ENCODE data around the gene UBA1. TPM values are rescaled to one million over a fixed set of nuclear protein-coding genes. Genes with fewer than 3 reads are reported as not detected.

UBA1 gene
- total RNA-seq, 1 donor from 2014 or later = 244 TPM

DNA sequence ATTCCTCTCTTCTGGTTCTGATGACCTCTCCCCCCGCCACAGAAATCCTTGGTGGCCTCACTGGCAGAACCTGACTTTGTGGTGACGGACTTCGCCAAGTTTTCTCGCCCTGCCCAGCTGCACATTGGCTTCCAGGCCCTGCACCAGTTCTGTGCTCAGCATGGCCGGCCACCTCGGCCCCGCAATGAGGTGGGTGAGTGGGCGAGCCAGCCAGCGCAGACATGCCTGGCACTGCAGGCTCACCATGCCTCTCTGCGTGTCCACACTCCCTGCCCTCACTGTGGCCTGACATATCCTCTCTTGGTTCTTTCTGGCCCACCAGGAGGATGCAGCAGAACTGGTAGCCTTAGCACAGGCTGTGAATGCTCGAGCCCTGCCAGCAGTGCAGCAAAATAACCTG is 8.7 kb downstream of the UBA1 start:
- Mint-ChIP-seq H3K36me3 (ENCODE audit: low read depth, unreplicated experiment) (peaks cover 15% of the 10 kb centered on the region), H3K4me1 (ENCODE audit: low read depth, unreplicated experiment) (peaks cover 12% of the 10 kb centered on the region), H3K4me3 (ENCODE audit: unreplicated experiment) (no peak overlapping the region), H3K27me3 (ENCODE audit: low read depth, unreplicated experiment) (no peaks in the 10 kb centered on the region), H3K27ac (ENCODE audit: unreplicated experiment) (no peak overlapping the region), H3K9me3 (ENCODE audit: unreplicated experiment) (no peaks in the 10 kb centered on the region)
- Histone ChIP-seq H4K20me1 (ENCODE audit: insufficient read depth, low read length) (peaks cover 83% of the 10 kb centered on the region), H3K9ac (ENCODE audit: low read length) (no peak overlapping the region), H3K4me3 (ENCODE audit: insufficient read depth, low read depth, low read length) (no peak overlapping the region), H3K36me3 (ENCODE audit: insufficient read depth, low read length) (peaks cover 55% of the 10 kb centered on the region), H3K79me2 (ENCODE audit: insufficient read depth, low read length) (peaks cover 56% of the 10 kb centered on the region), H3K9me3 (ENCODE audit: insufficient read depth, low read depth, low read length) (no peaks in the 10 kb centered on the region), H2AFZ (ENCODE audit: low read depth, low read length) (no peak overlapping the region), H3K4me1 (ENCODE audit: insufficient read depth, low read length) (peaks cover 6% of the 10 kb centered on the region), H3K27ac (ENCODE audit: low read depth, low read length) (no peak overlapping the region), H3K4me2 (ENCODE audit: low read length) (no peak overlapping the region), H3K27me3 (ENCODE audit: insufficient read depth, low read length) (no peaks in the 10 kb centered on the region)
- FAIRE-seq (no peak), DNase-seq (ENCODE audit: low read depth) (no peak)
- no peak for TF ChIP-seq EZH2 (IDR thresholded peaks at IDR 0.05; ENCODE audit: insufficient read depth, low read length)
- TF ChIP-seq, protein P1, sequence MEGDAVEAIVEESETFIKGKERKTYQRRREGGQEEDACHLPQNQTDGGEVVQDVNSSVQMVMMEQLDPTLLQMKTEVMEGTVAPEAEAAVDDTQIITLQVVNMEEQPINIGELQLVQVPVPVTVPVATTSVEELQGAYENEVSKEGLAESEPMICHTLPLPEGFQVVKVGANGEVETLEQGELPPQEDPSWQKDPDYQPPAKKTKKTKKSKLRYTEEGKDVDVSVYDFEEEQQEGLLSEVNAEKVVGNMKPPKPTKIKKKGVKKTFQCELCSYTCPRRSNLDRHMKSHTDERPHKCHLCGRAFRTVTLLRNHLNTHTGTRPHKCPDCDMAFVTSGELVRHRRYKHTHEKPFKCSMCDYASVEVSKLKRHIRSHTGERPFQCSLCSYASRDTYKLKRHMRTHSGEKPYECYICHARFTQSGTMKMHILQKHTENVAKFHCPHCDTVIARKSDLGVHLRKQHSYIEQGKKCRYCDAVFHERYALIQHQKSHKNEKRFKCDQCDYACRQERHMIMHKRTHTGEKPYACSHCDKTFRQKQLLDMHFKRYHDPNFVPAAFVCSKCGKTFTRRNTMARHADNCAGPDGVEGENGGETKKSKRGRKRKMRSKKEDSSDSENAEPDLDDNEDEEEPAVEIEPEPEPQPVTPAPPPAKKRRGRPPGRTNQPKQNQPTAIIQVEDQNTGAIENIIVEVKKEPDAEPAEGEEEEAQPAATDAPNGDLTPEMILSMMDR (IDR thresholded peaks at IDR 0.05; ENCODE audit: insufficient read depth, low read depth, low read length) = no peak

DNA sequence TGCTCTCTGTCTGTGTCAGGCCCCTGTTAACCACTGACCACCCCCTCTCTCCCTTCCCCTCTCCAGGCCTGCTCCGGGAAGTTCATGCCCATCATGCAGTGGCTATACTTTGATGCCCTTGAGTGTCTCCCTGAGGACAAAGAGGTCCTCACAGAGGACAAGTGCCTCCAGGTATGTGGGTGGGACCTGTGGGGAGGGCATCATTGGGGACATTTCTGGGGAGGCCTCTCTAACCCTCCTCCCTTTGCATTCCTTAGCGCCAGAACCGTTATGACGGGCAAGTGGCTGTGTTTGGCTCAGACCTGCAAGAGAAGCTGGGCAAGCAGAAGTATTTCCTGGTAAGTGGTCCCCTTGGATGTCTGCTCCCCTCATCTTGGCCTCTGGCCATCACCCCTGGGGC is 9.2 kb downstream of the UBA1 start:
- Mint-ChIP-seq H3K9me3 (ENCODE audit: unreplicated experiment) (no peaks in the 10 kb centered on the region), H3K27me3 (ENCODE audit: low read depth, unreplicated experiment) (no peaks in the 10 kb centered on the region), H3K4me3 (ENCODE audit: unreplicated experiment) (no peak overlapping the region), H3K27ac (ENCODE audit: unreplicated experiment) (no peak overlapping the region), H3K4me1 (ENCODE audit: low read depth, unreplicated experiment) (peaks cover 10% of the 10 kb centered on the region), H3K36me3 (ENCODE audit: low read depth, unreplicated experiment) (peaks cover 15% of the 10 kb centered on the region)
- Histone ChIP-seq H3K27me3 (ENCODE audit: insufficient read depth, low read length) (no peaks in the 10 kb centered on the region), H3K36me3 (ENCODE audit: insufficient read depth, low read length) (peaks cover 61% of the 10 kb centered on the region), H3K9me3 (ENCODE audit: insufficient read depth, low read depth, low read length) (no peaks in the 10 kb centered on the region), H3K27ac (ENCODE audit: low read depth, low read length) (no peak overlapping the region), H3K79me2 (ENCODE audit: insufficient read depth, low read length) (peaks cover 54% of the 10 kb centered on the region), H2AFZ (ENCODE audit: low read depth, low read length) (no peak overlapping the region), H3K9ac (ENCODE audit: low read length) (no peak overlapping the region), H4K20me1 (ENCODE audit: insufficient read depth, low read length) (peaks cover 83% of the 10 kb centered on the region), H3K4me2 (ENCODE audit: low read length) (no peak overlapping the region), H3K4me3 (ENCODE audit: insufficient read depth, low read depth, low read length) (no peak overlapping the region), H3K4me1 (ENCODE audit: insufficient read depth, low read length) (peaks cover under 1% of the 10 kb centered on the region)
- DNase-seq (ENCODE audit: low read depth) (no peak), FAIRE-seq (no peak)
- no peak for TF ChIP-seq EZH2 (IDR thresholded peaks at IDR 0.05; ENCODE audit: insufficient read depth, low read length)
- TF ChIP-seq, protein P1 (IDR thresholded peaks at IDR 0.05; ENCODE audit: insufficient read depth, low read depth, low read length) = no peak

DNA sequence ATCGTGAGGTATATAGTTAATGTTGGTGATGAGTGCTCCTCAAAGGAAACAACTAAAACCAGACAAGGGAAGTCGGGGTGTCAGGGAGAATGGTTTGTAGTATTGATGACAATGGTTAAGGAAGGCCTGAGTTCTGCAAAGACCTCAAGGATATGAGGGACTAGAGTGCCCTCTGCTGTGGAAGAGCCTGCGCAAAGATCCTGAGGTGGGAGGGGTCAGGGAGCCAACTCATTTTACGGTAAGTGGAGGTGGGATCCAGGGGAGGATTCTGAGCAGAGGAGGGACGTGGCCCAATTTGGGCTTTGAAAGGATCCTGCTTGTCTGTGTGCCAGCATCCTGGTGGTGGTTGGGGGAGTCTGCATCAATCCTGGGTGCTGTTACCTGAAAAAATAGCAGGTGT is 11.3 kb downstream of the UBA1 start:
- no peaks in the 10 kb centered on the region for H3K4me1 ChIP-seq (ENCODE audit: insufficient read depth, low read length)
- H3K36me3 ChIP-seq (ENCODE audit: insufficient read depth, low read length) = peaks cover 59% of the 10 kb centered on the region
- H3K27me3 ChIP-seq (ENCODE audit: insufficient read depth, low read length) = no peaks in the 10 kb centered on the region
- peaks cover 5% of the 10 kb centered on the region for H3K4me1 Mint-ChIP-seq (ENCODE audit: low read depth, unreplicated experiment)
- TF ChIP-seq, protein P1 (IDR thresholded peaks at IDR 0.05; ENCODE audit: insufficient read depth, low read depth, low read length) = no peak
- no peak for TF ChIP-seq EZH2 (IDR thresholded peaks at IDR 0.05; ENCODE audit: insufficient read depth, low read length)
- no peak overlapping the region for H2AFZ ChIP-seq (ENCODE audit: low read depth, low read length)
- peaks cover 69% of the 10 kb centered on the region for H4K20me1 ChIP-seq (ENCODE audit: insufficient read depth, low read length)
- no peak for FAIRE-seq
- no peak overlapping the region for H3K27ac ChIP-seq (ENCODE audit: low read depth, low read length)
- no peaks in the 10 kb centered on the region for H3K27me3 Mint-ChIP-seq (ENCODE audit: low read depth, unreplicated experiment)
- no peak overlapping the region for H3K9ac ChIP-seq (ENCODE audit: low read length)
- no peak for DNase-seq (ENCODE audit: low read depth)
- H3K9me3 ChIP-seq (ENCODE audit: insufficient read depth, low read depth, low read length) = no peaks in the 10 kb centered on the region
- no peak overlapping the region for H3K4me3 ChIP-seq (ENCODE audit: insufficient read depth, low read depth, low read length)
- H3K4me3 Mint-ChIP-seq (ENCODE audit: unreplicated experiment) = no peak overlapping the region
- H3K9me3 Mint-ChIP-seq (ENCODE audit: unreplicated experiment) = no peaks in the 10 kb centered on the region
- H3K4me2 ChIP-seq (ENCODE audit: low read length) = no peak overlapping the region
- H3K27ac Mint-ChIP-seq (ENCODE audit: unreplicated experiment) = no peak overlapping the region
- H3K36me3 Mint-ChIP-seq (ENCODE audit: low read depth, unreplicated experiment) = peaks cover 12% of the 10 kb centered on the region
- peaks cover 38% of the 10 kb centered on the region for H3K79me2 ChIP-seq (ENCODE audit: insufficient read depth, low read length)
